Measurements from ENCODE around the gene MSI2. TPM values are rescaled to one million over a fixed set of nuclear protein-coding genes. Genes with fewer than 3 reads are reported as not detected.

MSI2 gene
- total and polyA plus RNA-seq, 2 experiments from 2014 or later, result 18.9 to 41.8 TPM

DNA sequence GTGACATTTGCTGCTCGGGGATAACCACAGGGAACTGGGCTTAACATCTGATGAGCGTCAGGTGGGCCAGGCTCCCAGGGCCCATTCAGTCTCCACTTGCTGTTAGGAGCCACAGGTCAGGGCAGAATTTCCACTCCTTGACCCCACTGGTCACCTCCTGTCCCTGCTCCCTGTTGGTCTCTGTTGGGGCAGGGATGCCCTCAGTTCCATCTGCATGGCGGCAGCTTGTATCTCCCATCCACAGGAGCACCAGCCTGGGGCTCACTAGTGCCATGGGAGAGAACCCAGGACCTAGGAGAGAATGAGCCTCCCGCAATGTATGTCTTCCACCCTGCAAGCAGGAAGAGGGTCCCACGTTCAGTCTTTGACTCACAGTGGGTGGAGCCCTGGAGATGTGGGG lies 276.6 kb downstream of the MSI2 start:
- peaks cover 26% of the 10 kb centered on the region for H3K4me1 ChIP-seq (ENCODE audit: insufficient read depth)
- no peaks in the 10 kb centered on the region for H3K36me3 Mint-ChIP-seq (ENCODE audit: low read depth)

More for the DNA sequence above, 276.6 kb downstream of the MSI2 start:
- Histone ChIP-seq H3K79me2 (replicated peaks; ENCODE audit: insufficient read depth) (no peaks in the 10 kb centered on the region), H2AFZ (no peak overlapping the region), H3F3A (replicated peaks; ENCODE audit: low read depth) (no peaks in the 10 kb centered on the region), H4K20me1 (replicated peaks; ENCODE audit: insufficient read depth) (0 out of 2 replicates have a peak, but pooled peaks cover 3% of the 10 kb centered on the region), H3K4me3 (no peak overlapping the region), H3K36me3 (ENCODE audit: insufficient read depth) (no peaks in the 10 kb centered on the region), H3K9me2 (ENCODE audit: insufficient read depth) (no peaks in the 10 kb centered on the region), H3K4me2 (no peak overlapping the region), H3K27me3 (ENCODE audit: insufficient read depth) (no peaks in the 10 kb centered on the region), H3K27ac (ENCODE audit: low read depth) (no peak overlapping the region)
- Mint-ChIP-seq H3K4me3 (no peak overlapping the region), H3K4me1 (peaks cover 35% of the 10 kb centered on the region), H3K27me3 (ENCODE audit: insufficient read depth, low read depth, poor library complexity) (peaks cover 2% of the 10 kb centered on the region), H3K9me3 (no peaks in the 10 kb centered on the region), H3K27ac (no peak overlapping the region)
- TF ChIP-seq NANOG (IDR thresholded peaks at IDR 0.05; ENCODE audit: borderline replicate concordance) (no peak), POLR2AphosphoS5 (IDR thresholded peaks at IDR 0.05; ENCODE audit: low read depth) (no peak), CREB1 (CRISPR knock-in tag; IDR thresholded peaks at IDR 0.05; ENCODE audit: low read depth) (no peak), ZNF331 (CRISPR knock-in tag; IDR thresholded peaks at IDR 0.05; ENCODE audit: low read depth) (no peak), STAT1 (IDR thresholded peaks at IDR 0.05; ENCODE audit: unreplicated experiment) (no peak), EZH2phosphoT487 (IDR thresholded peaks at IDR 0.05; ENCODE audit: unreplicated experiment) (no peak), JUNB (IDR thresholded peaks at IDR 0.05; ENCODE audit: unreplicated experiment) (no peak), ZNF462 (CRISPR knock-in tag; IDR thresholded peaks at IDR 0.05) (no peak), ZNF114 (CRISPR knock-in tag; IDR thresholded peaks at IDR 0.05) (no peak)
- TF ChIP-seq, protein P1, sequence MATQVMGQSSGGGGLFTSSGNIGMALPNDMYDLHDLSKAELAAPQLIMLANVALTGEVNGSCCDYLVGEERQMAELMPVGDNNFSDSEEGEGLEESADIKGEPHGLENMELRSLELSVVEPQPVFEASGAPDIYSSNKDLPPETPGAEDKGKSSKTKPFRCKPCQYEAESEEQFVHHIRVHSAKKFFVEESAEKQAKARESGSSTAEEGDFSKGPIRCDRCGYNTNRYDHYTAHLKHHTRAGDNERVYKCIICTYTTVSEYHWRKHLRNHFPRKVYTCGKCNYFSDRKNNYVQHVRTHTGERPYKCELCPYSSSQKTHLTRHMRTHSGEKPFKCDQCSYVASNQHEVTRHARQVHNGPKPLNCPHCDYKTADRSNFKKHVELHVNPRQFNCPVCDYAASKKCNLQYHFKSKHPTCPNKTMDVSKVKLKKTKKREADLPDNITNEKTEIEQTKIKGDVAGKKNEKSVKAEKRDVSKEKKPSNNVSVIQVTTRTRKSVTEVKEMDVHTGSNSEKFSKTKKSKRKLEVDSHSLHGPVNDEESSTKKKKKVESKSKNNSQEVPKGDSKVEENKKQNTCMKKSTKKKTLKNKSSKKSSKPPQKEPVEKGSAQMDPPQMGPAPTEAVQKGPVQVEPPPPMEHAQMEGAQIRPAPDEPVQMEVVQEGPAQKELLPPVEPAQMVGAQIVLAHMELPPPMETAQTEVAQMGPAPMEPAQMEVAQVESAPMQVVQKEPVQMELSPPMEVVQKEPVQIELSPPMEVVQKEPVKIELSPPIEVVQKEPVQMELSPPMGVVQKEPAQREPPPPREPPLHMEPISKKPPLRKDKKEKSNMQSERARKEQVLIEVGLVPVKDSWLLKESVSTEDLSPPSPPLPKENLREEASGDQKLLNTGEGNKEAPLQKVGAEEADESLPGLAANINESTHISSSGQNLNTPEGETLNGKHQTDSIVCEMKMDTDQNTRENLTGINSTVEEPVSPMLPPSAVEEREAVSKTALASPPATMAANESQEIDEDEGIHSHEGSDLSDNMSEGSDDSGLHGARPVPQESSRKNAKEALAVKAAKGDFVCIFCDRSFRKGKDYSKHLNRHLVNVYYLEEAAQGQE (IDR thresholded peaks at IDR 0.05; ENCODE audit: unreplicated experiment), result no peak
- TF ChIP-seq, protein P2, sequence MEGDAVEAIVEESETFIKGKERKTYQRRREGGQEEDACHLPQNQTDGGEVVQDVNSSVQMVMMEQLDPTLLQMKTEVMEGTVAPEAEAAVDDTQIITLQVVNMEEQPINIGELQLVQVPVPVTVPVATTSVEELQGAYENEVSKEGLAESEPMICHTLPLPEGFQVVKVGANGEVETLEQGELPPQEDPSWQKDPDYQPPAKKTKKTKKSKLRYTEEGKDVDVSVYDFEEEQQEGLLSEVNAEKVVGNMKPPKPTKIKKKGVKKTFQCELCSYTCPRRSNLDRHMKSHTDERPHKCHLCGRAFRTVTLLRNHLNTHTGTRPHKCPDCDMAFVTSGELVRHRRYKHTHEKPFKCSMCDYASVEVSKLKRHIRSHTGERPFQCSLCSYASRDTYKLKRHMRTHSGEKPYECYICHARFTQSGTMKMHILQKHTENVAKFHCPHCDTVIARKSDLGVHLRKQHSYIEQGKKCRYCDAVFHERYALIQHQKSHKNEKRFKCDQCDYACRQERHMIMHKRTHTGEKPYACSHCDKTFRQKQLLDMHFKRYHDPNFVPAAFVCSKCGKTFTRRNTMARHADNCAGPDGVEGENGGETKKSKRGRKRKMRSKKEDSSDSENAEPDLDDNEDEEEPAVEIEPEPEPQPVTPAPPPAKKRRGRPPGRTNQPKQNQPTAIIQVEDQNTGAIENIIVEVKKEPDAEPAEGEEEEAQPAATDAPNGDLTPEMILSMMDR (conservative IDR thresholded peaks at IDR 0.05; ENCODE audit: low read depth in 2 of 2), result no peak
- TF ChIP-seq, protein P3, sequence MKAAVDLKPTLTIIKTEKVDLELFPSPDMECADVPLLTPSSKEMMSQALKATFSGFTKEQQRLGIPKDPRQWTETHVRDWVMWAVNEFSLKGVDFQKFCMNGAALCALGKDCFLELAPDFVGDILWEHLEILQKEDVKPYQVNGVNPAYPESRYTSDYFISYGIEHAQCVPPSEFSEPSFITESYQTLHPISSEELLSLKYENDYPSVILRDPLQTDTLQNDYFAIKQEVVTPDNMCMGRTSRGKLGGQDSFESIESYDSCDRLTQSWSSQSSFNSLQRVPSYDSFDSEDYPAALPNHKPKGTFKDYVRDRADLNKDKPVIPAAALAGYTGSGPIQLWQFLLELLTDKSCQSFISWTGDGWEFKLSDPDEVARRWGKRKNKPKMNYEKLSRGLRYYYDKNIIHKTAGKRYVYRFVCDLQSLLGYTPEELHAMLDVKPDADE (IDR thresholded peaks at IDR 0.05), result no peak
- ATAC-seq (no peak), DNase-seq (ENCODE audit: low spot score) (no peak)

Data from GM23338 (cell line).